Measurements from ENCODE around the gene P2RX2.

The P2RX2 gene

GRCh38 chr12:132638541-132639408 lies 20.2 kb downstream of the P2RX2 start:
- no peak for DNase-seq (ENCODE audit: low read depth)

- no peak for DNase-seq (ENCODE audit: low read depth)
Measured at GRCh38 chr12:132639956-132640520, 21.5 kb downstream of the P2RX2 start.

DNA sequence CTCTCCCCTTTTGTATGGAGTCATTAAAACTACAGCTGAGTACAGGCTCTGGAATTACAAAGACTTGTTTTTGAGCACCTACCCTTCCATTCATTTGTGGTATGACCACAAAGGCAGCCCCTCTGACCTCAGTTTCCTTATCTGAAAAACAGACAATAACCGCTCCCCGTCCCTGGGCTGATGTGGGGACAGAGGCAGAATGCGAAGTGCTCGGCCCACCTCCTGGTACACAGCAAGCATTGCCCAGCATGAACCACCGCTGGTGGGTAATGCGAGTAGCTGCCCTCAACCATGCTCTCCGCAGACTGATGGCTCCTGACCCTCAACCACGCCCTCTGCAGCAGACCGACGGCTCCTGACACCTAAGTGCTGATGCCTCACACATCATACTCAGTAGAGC lies 22.4 kb downstream of the P2RX2 start:
- DNase-seq (ENCODE audit: low read depth): no peak

- DNase-seq (ENCODE audit: low read depth): no peak
Measured at GRCh38 chr12:132641811-132642650, 23.5 kb downstream of the P2RX2 start.

DNA sequence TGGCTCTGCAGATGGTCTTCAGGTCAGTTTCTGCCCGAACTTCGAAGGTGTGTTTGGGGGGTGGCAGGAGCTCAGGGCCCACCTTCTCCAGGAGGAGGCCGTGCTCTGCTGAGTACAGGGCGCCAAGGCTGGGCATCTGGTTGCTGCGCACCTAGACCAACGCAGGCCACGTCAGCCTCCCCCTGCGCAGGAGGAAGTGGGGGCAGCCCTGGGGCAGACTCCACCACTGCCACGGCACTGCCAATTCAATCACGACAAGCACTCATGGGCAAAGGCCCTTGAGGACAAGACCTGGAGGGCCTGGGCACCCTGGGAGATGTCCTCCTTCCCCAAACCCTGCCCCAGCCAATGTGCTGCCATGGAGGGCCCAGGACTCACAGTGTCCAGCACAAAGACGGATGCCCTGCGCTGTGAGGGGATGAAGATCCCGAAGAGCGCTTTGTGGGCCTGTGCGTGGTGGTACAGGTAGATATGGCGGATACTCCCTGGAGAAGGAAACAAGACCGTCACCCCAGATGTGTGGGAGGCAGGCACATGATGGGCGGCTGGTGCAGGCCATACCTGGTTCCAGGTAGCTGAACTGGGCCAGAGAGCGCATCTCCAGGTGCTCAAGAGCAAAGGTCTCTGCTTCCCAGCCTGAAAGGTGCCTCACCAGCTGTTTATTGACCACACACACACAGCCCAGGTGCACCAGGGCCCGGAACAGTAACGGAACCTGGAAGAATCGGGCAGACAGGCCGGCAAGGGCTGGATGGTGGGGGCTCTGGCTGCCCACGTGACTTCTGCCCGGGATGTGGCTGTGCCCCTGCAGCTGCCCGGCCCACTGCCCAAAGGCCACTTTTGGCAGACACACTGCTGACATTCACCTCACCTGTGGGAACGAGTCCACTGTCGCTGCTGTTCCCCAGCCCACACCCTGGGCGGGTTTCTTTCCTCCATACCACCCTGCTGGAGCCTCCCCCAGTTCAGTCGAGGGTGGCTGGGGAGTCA lies 24.6 kb downstream of the P2RX2 start:
- DNase-seq (ENCODE audit: low read depth): no peak

GRCh38 chr12:132646850-132647249 lies 28.3 kb downstream of the P2RX2 start:
- DNase-seq (ENCODE audit: low read depth): no peak

GRCh38 chr12:132647858-132648257 lies 29.3 kb downstream of the P2RX2 start:
- no peak for DNase-seq (ENCODE audit: low read depth)

DNA sequence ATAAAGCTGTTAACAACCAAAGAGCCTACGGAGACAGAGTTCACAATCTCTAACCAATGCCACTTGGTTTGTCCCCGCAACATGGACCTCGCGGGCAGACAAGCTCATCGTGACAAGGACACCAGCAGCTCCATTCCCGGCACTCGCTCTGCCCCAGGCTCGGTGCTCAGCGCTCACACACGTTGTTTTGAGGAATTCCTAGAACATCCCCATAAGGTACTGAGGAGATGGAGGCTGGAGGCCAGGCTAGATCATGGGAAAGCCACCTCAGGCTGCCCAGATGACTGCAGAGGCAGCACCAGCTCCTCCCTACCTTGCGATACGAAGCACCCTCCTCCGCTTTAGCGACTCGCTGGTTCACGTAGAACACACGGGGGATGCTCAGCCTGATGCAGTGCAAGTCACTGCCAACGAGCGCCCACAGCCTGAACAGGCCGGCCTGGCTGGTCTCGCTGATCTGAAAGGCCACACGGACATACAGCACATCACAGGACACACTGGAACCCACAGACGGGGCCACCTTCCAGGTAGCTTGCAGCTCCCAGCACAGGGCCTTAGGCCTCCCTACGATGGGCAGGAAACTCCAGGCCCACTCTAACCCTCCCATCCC lies 30.1 kb downstream of the P2RX2 start:
- DNase-seq (ENCODE audit: low read depth): no peak

GRCh38 chr12:132649226-132649945 lies 30.8 kb downstream of the P2RX2 start:
- DNase-seq (ENCODE audit: low read depth): no peak

GRCh38 chr12:132651444-132652100 lies 33.0 kb downstream of the P2RX2 start:
- DNase-seq (ENCODE audit: low read depth): no peak

DNA sequence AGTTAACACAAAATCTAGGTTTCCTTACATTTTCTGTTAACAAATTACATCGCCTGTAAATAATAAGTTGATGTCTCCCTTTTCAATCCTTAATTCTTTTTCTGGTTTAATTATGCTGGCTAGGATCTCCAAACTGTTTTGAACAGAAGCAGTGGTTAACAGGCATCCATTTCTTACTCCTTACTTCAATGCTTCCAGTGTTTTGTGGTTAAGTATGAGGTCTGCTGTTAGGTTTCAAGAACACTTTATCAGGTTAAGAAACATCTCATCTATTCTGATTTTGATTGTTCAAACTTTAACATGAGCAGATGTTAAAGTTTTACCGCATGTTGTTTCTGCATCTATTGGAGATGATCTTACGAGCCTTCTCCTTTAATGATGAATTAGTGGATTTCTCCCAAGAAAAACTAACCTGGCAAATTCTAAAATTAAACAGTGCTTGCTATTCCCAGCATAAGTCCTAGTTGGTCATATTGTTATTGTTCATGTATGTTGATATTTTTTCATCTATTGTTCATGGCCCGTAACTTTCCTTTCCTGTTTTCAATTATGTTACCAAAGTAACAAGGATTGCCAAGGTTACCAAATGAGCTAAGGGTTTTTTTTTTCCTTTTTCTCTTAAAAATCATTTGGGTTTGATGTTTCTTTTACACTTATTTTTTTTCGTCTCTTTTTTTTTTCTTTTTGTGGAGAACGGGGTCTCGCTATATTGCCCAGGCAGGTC lies 35.2 kb downstream of the P2RX2 start:
- DNase-seq (ENCODE audit: low read depth): no peak

DNA sequence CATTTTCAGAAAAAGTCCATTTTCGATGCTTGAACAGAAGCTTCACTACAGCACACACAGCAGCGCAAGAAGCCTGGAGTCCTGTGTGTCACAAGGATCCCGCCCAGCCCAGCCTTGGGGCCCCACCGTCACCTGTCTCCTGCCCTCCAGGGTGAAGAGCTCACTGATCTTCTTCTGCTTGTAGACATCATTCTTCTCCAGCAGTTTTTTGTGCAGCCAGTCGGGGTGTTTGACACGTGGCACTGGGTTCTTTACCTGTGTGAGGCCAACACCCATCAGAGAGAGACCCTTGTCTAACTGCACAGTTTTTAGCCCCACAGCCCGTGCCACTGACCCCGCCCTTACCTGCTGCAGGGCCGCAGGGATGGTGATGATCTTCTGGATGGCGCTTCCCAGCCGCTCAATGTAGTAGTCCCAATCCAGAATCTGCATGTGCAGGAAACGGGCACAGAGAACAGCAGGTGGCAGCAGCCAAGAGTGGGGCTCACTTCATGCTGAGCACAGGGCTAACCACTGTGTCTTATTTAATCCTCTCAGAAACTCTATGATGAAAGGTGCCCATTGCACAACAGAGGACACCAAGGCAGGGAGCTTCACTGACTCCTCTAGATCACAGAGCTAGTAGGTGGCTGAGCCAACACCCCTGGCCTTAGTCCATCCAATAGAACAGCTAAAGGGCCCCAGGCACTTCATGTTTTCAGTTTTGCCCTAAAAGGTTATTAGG lies 38.6 kb downstream of the P2RX2 start:
- DNase-seq (ENCODE audit: low read depth): no peak

DNA sequence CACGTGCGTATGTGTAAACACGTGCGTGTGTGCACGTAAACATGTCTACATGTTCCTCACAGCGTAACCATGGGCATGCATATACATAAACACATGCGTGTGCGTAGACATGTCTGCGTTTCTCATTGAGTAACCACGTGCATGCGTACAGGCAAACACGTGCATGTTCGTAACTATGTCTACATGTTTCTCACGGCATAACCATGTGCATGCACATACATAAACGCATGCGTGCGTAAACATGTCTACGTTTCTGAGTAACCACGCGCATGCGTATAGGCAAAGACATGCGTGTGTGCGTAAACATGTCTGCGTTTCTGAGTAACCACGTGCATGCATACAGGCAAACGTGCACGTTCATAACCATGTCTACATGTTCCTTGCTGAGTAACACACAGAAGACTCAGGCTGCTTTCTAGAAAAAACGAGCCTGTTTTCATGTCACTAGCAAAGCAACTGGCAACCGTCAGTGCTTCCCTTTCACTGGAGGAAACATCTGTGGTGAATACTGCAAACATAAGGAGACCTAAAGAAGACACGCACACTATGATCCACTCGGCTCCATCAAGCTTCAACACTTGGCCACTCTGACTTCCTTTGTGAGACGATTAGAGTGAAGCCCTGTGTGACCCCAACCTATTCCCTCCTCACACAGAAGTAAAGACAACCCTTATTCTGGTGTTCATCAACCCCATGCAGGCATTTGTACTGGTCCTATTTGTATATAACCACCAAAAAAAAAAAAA lies 39.7 kb downstream of the P2RX2 start:
- DNase-seq (ENCODE audit: low read depth): no peak

DNA sequence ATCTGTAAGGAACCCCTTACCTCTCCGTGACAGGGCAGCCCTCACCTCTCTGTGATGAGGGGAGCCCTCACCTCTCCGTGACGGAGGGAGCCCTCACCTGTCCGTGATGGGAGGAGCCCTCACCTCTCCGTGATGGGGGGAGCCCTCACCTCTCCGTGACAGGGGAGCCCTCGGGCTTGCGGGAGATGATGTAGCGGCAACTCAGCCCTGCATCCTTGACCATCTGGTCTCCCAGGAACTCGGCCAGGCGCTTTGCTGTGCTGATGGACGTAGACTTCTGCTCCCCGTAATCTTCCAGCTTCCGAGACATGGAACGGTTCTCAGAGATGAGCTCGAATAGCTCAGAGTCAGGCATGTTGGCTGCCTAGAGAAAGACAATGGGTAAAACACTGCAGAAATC lies 40.6 kb downstream of the P2RX2 start:
- no peak for DNase-seq (ENCODE audit: low read depth)

DNA sequence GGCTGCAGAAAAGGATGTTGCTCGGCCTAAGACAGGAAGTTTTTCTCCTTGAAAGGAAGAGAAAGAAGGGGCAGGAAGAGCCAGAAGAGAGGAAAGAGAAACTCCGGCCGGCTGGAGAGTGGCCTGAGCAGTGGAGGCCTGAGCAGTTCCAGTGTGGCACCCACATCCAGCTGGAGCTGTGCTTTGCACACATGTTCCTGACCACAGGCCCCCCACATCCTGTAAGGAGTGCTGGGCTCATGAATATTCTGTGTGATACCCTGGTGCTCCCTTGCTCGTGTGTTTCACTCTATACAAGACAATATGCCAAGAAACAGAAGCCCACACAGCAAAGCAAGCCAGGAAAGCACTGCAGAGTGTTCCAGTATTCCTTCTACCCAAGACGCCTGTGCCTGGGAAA lies 41.5 kb downstream of the P2RX2 start:
- no peak for DNase-seq (ENCODE audit: low read depth)

- DNase-seq (ENCODE audit: low read depth): no peak
Measured at GRCh38 chr12:132660996-132661395, 42.4 kb downstream of the P2RX2 start.

DNA sequence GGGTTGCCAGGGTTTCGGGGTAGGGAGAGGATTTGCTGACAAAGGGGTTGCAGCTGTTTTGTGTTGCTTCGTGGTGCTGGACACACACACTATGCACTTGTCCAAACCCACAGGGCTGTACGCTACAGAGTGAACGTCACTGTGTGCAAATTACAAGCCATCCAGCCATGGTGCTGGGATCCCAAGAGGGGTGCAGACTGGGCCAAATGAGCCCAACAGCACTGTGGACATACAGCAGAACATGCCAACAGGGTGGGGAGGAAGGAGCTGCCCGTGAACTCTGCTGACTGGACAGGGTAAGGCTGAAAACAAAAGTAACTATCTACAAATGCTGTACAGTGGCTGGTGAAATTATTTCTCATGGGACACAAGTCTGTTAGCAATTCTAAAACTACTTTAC lies 43.4 kb downstream of the P2RX2 start:
- DNase-seq (ENCODE audit: low read depth): no peak

Data from stimulated activated CD8-positive, alpha-beta memory T cell treated with anti-CD3 and anti-CD28 coated beads, Interleukin-12 subunit alpha, Interleukin-12 subunit beta, amount 100 ng/mL, for 1 hour (primary cell).